ENCODE measurements around the gene DAAM1.

DAAM1 gene

DNA sequence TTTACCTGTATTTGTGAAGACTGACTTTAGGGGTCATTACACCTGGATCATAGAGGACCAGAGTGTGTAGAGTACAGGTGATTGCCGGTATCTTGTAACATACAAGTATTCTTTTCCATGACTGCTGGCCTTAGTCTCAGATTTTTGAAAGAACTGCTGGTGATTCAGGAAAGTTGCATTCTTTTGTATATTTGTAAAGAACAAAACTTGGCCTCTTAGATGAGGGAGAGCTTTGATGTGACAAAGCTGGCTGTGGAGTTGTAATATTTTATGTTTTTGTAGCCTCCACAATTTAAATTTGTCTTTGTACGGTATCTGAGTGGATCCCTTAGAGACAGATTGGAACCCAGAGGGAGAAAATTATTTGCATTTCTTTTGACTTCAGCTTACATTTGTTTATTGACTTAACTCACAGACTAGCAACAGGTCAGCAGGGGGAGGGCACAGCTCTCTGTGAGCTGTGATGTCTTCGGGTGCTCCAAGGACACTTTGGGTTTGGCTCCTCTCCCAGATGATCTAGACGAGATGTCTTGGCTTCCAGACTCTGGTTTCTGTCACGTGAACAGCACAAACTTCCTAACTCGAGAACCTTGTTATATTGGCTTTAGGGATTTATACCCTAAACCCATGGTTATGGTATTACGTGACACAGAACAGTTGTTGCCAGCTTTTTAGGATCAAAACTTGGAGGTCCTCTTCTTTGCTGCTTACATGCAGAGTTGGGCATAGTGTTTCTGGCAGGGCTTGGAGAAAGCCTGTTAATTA is 65.9 kb downstream of the DAAM1 start:
- Histone ChIP-seq H2BK5ac (ENCODE audit: low read length) (no peak overlapping the region), H3K4me3 (ENCODE audit: low read length in 2 of 2) (no peak overlapping the region), H3K4me1 (ENCODE audit: control insufficient read depth in 2 of 2, insufficient read depth in 1 of 2, low read depth in 1 of 2, low read length in 2 of 2) (peaks cover 5 to 6% of the 10 kb centered on the region in 2 donors), H3K36me3 (replicated peaks in 1 of 2; ENCODE audit: control insufficient read depth in 2 of 2, insufficient read depth in 2 of 2, low read length in 2 of 2) (peaks cover 0 to 2% of the 10 kb centered on the region in 2 donors), H4K91ac (ENCODE audit: low read depth, low read length, poor library complexity) (no peak overlapping the region), H2BK12ac (ENCODE audit: low read length) (no peak overlapping the region), H2AK5ac (ENCODE audit: low read depth, low read length) (no peak overlapping the region), H3K79me1 (ENCODE audit: low read depth, low read length) (no peaks in the 10 kb centered on the region), H3K4ac (ENCODE audit: low read length) (no peak overlapping the region), H3K14ac (ENCODE audit: low read length) (no peak overlapping the region), H3K23ac (ENCODE audit: low read depth, low read length, poor library complexity) (no peak overlapping the region), H2BK15ac (ENCODE audit: low read length) (no peak overlapping the region), H2BK120ac (ENCODE audit: low read depth, low read length) (no peak overlapping the region), H2AFZ (ENCODE audit: low read length) (no peak overlapping the region), H3K9me3 (replicated peaks in 1 of 2; ENCODE audit: control insufficient read depth in 2 of 2, insufficient read depth in 1 of 2, low read depth in 1 of 2, low read length in 2 of 2) (no peaks in the 10 kb centered on the region), H3K4me2 (ENCODE audit: insufficient read depth, low read length, poor library complexity, severe bottlenecking) (no peak overlapping the region), H3K9ac (ENCODE audit: low read depth, low read length, poor library complexity) (no peak overlapping the region), H3K27ac (replicated peaks; ENCODE audit: low read length) (no peak overlapping the region), H4K8ac (ENCODE audit: low read depth, low read length) (no peak overlapping the region), H3K27me3 (ENCODE audit: control insufficient read depth in 3 of 3, insufficient read depth in 3 of 3, low read depth in 1 of 3, low read length in 3 of 3) (no peaks in the 10 kb centered on the region), H3K18ac (ENCODE audit: low read length) (no peak overlapping the region)
- no CpG with 5 or more reads among the region's 7 CpGs for WGBS, 2 donors (ENCODE audit: extremely low coverage in 2 of 2, insufficient read length in 2 of 2, insufficient replicate concordance in 1 of 2)
- no peak for DNase-seq (ENCODE audit: low spot score)

DNA sequence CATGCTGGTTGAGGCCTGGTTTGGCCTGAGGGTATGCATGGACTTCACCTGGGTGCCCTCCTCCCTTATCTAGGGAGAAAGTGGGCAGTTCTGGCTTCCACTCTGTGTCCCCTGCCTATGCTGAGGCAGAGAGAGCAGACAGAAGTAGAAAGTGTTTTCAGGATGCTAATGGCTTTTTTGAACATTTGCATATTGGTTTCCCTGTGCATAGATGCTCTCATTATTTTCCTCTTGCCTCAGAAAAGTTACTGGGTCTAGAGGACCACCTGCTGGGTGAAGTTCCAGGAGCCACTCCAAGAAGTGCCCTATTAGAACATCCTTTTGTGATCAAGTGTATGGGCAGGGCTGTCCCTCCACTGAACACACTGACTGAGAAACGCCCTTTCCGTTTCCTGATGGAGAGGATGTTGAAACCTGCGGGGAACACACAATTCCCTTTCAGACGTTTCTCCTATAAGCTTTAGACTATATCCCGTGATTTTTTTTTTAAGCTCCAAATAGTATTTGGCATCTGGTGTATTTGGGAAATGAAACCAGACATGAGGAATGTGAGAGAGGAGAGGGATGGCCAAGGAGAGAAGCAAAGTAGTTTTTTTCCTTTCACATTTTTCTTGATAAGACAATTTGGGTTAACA is 66.6 kb downstream of the DAAM1 start:
- no peak overlapping the region for H3K4me3 ChIP-seq (ENCODE audit: low read length in 2 of 2)
- no peak overlapping the region for H3K27ac ChIP-seq (replicated peaks; ENCODE audit: low read length)

DNA sequence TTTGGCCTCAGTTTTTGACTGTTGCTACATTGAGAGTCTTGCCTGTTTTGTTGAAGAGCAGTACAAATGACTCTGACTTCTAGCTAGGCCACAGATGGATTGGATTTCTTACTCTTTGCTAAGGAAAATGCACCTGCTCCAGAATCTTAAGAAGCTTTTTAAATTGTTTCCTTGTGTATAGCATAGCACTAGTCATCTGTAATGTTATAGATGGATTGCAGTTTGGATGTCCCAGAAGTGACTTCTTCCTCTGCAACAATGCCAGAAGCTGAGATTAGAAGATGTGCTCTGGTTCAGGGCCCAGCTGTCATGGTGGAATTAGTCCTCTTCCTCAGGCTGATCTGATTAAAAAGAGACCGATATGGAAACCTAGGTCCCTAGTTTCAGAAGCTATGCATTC is 67.9 kb downstream of the DAAM1 start:
- Histone ChIP-seq H3K9ac (ENCODE audit: low read depth, low read length, poor library complexity) (no peak overlapping the region), H3K79me1 (ENCODE audit: low read depth, low read length) (no peaks in the 10 kb centered on the region), H4K91ac (ENCODE audit: low read depth, low read length, poor library complexity) (no peak overlapping the region), H3K4me3 (ENCODE audit: low read length in 2 of 2) (no peak overlapping the region), H2BK5ac (ENCODE audit: low read length) (no peak overlapping the region), H2AFZ (ENCODE audit: low read length) (no peak overlapping the region), H3K36me3 (replicated peaks in 1 of 2; ENCODE audit: control insufficient read depth in 2 of 2, insufficient read depth in 2 of 2, low read length in 2 of 2) (peaks cover 0 to 2% of the 10 kb centered on the region in 2 donors), H2BK15ac (ENCODE audit: low read length) (no peak overlapping the region), H3K27ac (replicated peaks; ENCODE audit: low read length) (no peak overlapping the region), H3K27me3 (ENCODE audit: control insufficient read depth in 3 of 3, insufficient read depth in 3 of 3, low read depth in 1 of 3, low read length in 3 of 3) (no peaks in the 10 kb centered on the region), H3K4me1 (ENCODE audit: control insufficient read depth in 2 of 2, insufficient read depth in 1 of 2, low read depth in 1 of 2, low read length in 2 of 2) (peaks cover 5 to 6% of the 10 kb centered on the region in 2 donors), H3K14ac (ENCODE audit: low read length) (no peak overlapping the region), H2BK12ac (ENCODE audit: low read length) (no peak overlapping the region), H3K4ac (ENCODE audit: low read length) (no peak overlapping the region), H3K4me2 (ENCODE audit: insufficient read depth, low read length, poor library complexity, severe bottlenecking) (no peak overlapping the region), H4K8ac (ENCODE audit: low read depth, low read length) (no peak overlapping the region), H2AK5ac (ENCODE audit: low read depth, low read length) (no peak overlapping the region), H3K23ac (ENCODE audit: low read depth, low read length, poor library complexity) (no peak overlapping the region), H2BK120ac (ENCODE audit: low read depth, low read length) (no peak overlapping the region), H3K9me3 (replicated peaks in 1 of 2; ENCODE audit: control insufficient read depth in 2 of 2, insufficient read depth in 1 of 2, low read depth in 1 of 2, low read length in 2 of 2) (no peaks in the 10 kb centered on the region), H3K18ac (ENCODE audit: low read length) (no peak overlapping the region)
- WGBS, 2 donors (ENCODE audit: extremely low coverage in 2 of 2, insufficient read length in 2 of 2, insufficient replicate concordance in 1 of 2): no CpG with 5 or more reads among the region's 1 CpG
- DNase-seq (ENCODE audit: low spot score): no peak

More for the DNA sequence above, 66.6 kb downstream of the DAAM1 start:
- H3K9me3 ChIP-seq (replicated peaks in 1 of 2; ENCODE audit: control insufficient read depth in 2 of 2, insufficient read depth in 1 of 2, low read depth in 1 of 2, low read length in 2 of 2): no peaks in the 10 kb centered on the region
- H2BK12ac ChIP-seq (ENCODE audit: low read length): no peak overlapping the region
- H2BK120ac ChIP-seq (ENCODE audit: low read depth, low read length): no peak overlapping the region
- H3K9ac ChIP-seq (ENCODE audit: low read depth, low read length, poor library complexity): no peak overlapping the region
- H3K4ac ChIP-seq (ENCODE audit: low read length): no peak overlapping the region
- H3K4me1 ChIP-seq (ENCODE audit: control insufficient read depth in 2 of 2, insufficient read depth in 1 of 2, low read depth in 1 of 2, low read length in 2 of 2): peaks cover 5 to 6% of the 10 kb centered on the region in 2 donors
- H2AK5ac ChIP-seq (ENCODE audit: low read depth, low read length): no peak overlapping the region
- H3K4me2 ChIP-seq (ENCODE audit: insufficient read depth, low read length, poor library complexity, severe bottlenecking): no peak overlapping the region
- no peak overlapping the region for H3K14ac ChIP-seq (ENCODE audit: low read length)
- H4K91ac ChIP-seq (ENCODE audit: low read depth, low read length, poor library complexity): no peak overlapping the region
- peaks cover 0 to 2% of the 10 kb centered on the region in 2 donors for H3K36me3 ChIP-seq (replicated peaks in 1 of 2; ENCODE audit: control insufficient read depth in 2 of 2, insufficient read depth in 2 of 2, low read length in 2 of 2)
- no peak overlapping the region for H4K8ac ChIP-seq (ENCODE audit: low read depth, low read length)
- no peaks in the 10 kb centered on the region for H3K79me1 ChIP-seq (ENCODE audit: low read depth, low read length)
- no peak overlapping the region for H2BK15ac ChIP-seq (ENCODE audit: low read length)
- H3K27me3 ChIP-seq (ENCODE audit: control insufficient read depth in 3 of 3, insufficient read depth in 3 of 3, low read depth in 1 of 3, low read length in 3 of 3): no peaks in the 10 kb centered on the region
- no peak overlapping the region for H3K18ac ChIP-seq (ENCODE audit: low read length)
- no peak overlapping the region for H2BK5ac ChIP-seq (ENCODE audit: low read length)
- H3K23ac ChIP-seq (ENCODE audit: low read depth, low read length, poor library complexity): no peak overlapping the region
- no CpG with 5 or more reads among the region's 5 CpGs for WGBS, 2 donors (ENCODE audit: extremely low coverage in 2 of 2, insufficient read length in 2 of 2, insufficient replicate concordance in 1 of 2)
- DNase-seq (ENCODE audit: low spot score): no peak
- H2AFZ ChIP-seq (ENCODE audit: low read length): no peak overlapping the region

DNA sequence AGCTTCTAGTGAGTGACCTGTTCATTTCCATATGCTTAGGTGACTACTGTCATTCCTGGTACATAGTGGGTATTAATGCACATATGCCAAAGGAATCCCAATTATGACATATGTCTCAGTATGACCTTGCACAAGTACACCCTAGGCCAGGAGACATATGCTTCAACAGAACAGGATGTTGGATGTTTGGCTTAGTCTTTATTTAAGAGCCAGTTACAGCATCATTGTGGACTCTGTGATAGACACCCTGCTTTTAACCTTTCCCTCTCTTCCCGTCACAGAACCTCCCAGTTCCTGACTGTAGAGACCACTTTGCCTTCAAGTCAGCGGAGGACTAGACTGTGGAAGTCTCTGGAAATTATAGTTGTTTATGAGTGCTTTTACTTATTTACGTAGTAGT is 72.9 kb downstream of the DAAM1 start:
- Histone ChIP-seq H3K4ac (ENCODE audit: low read length) (no peak overlapping the region), H3K4me2 (ENCODE audit: insufficient read depth, low read length, poor library complexity, severe bottlenecking) (no peak overlapping the region), H3K27ac (replicated peaks; ENCODE audit: low read length) (no peak overlapping the region), H3K79me1 (ENCODE audit: low read depth, low read length) (no peaks in the 10 kb centered on the region), H2BK15ac (ENCODE audit: low read length) (no peak overlapping the region), H3K36me3 (replicated peaks in 1 of 2; ENCODE audit: control insufficient read depth in 2 of 2, insufficient read depth in 2 of 2, low read length in 2 of 2) (peaks cover 7 to 31% of the 10 kb centered on the region in 2 donors), H3K4me3 (ENCODE audit: low read length in 2 of 2) (no peak overlapping the region), H2BK120ac (ENCODE audit: low read depth, low read length) (no peak overlapping the region), H4K91ac (ENCODE audit: low read depth, low read length, poor library complexity) (no peak overlapping the region), H2BK5ac (ENCODE audit: low read length) (no peak overlapping the region), H2AK5ac (ENCODE audit: low read depth, low read length) (no peak overlapping the region), H3K23ac (ENCODE audit: low read depth, low read length, poor library complexity) (no peak overlapping the region), H3K14ac (ENCODE audit: low read length) (no peak overlapping the region), H3K18ac (ENCODE audit: low read length) (no peak overlapping the region), H4K8ac (ENCODE audit: low read depth, low read length) (no peak overlapping the region), H3K4me1 (ENCODE audit: control insufficient read depth in 2 of 2, insufficient read depth in 1 of 2, low read depth in 1 of 2, low read length in 2 of 2) (no peaks in the 10 kb centered on the region), H3K27me3 (ENCODE audit: control insufficient read depth in 3 of 3, insufficient read depth in 3 of 3, low read depth in 1 of 3, low read length in 3 of 3) (no peaks in the 10 kb centered on the region), H3K9ac (ENCODE audit: low read depth, low read length, poor library complexity) (no peak overlapping the region), H2BK12ac (ENCODE audit: low read length) (no peak overlapping the region), H2AFZ (ENCODE audit: low read length) (no peak overlapping the region), H3K9me3 (replicated peaks in 1 of 2; ENCODE audit: control insufficient read depth in 2 of 2, insufficient read depth in 1 of 2, low read depth in 1 of 2, low read length in 2 of 2) (no peaks in the 10 kb centered on the region)
- no peak for DNase-seq (ENCODE audit: low spot score)
- WGBS, 2 donors (ENCODE audit: extremely low coverage in 2 of 2, insufficient read length in 2 of 2, insufficient replicate concordance in 1 of 2): no CpG with 5 or more reads among the region's 3 CpGs
